ENCODE results near the gene GALNT2.

The GALNT2 gene

DNA sequence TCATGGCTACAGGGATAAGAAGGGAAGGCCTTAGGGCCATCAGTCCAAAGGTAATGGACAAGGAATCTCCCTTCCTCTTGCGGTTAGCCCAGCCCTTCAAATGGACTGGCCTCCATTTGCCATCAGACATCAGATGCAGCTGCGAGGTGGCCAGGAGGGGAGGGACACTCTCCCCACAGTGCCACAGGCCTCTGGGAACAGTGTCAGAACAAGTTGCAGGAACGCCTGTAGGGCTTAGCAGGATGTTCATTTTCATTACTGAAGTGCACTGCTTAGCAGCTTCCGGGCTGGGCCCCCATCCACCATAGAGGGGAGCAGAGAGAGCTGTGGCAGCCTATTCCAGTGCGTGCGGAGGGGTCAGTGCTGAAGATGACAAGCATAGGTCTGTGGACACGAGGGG lies 127.5 kb downstream of the GALNT2 start:
- H4K5ac ChIP-seq (ENCODE audit: low read length) = no peak overlapping the region
- no peak overlapping the region for H3K23ac ChIP-seq (ENCODE audit: low read length)
- no peak overlapping the region for H3K4me2 ChIP-seq (ENCODE audit: low read length)
- no peak overlapping the region for H2BK15ac ChIP-seq (replicated peaks; ENCODE audit: low read depth)
- no peak overlapping the region for H2BK5ac ChIP-seq (ENCODE audit: low read length)
- H3K36me3 ChIP-seq (ENCODE audit: control insufficient read depth, insufficient read depth, low read length) = no peaks in the 10 kb centered on the region
- H3K79me2 ChIP-seq (ENCODE audit: control insufficient read depth, insufficient read depth, low read length) = no peaks in the 10 kb centered on the region
- H3K4me1 ChIP-seq (ENCODE audit: control insufficient read depth, low read depth, low read length) = no peaks in the 10 kb centered on the region
- DNase-seq = no peak
- H3K27ac ChIP-seq (ENCODE audit: low read depth, low read length) = no peak overlapping the region
- H3K27me3 ChIP-seq (ENCODE audit: insufficient read depth, low read length, poor library complexity) = no peaks in the 10 kb centered on the region
- no peak overlapping the region for H3K4ac ChIP-seq (ENCODE audit: low read depth, low read length)
- no peak overlapping the region for H2BK120ac ChIP-seq (ENCODE audit: low read depth, low read length)
- H3K56ac ChIP-seq (ENCODE audit: low read length) = no peak overlapping the region
- no peak overlapping the region for H2AK5ac ChIP-seq (ENCODE audit: low read length)
- H3K4me3 ChIP-seq (ENCODE audit: low read length) = no peak overlapping the region
- WGBS (ENCODE audit: extremely low coverage, insufficient coverage, low lambda C conversion rate) = no CpG with 5 or more reads among the region's 7 CpGs
- peaks cover 2% of the 10 kb centered on the region for H3K79me1 ChIP-seq (ENCODE audit: low read length)
- H4K8ac ChIP-seq (ENCODE audit: low read depth, low read length) = no peak overlapping the region
- H3K18ac ChIP-seq (ENCODE audit: low read length) = no peak overlapping the region
- H3K9ac ChIP-seq (ENCODE audit: low read length) = no peak overlapping the region

DNA sequence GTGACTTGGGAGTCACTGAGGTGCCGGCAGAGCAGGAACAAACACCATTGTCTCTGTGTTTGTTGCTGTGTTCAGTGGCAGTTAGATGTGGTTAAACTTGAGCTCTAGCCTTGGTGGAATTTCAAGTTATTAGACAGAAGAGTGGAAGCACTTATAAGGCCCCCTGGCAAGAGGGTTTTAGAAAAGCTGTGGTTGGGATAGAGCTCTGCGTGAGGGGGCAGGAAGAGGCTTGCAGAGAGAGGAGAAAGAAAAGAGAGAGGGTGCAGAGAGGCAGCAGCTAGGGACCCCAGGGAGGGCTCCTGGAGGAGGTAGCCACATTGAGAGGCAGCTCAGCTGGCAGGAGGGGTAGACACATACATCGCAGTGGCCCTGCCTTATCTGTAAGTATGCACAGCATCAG lies 128.2 kb downstream of the GALNT2 start:
- no peak overlapping the region for H2BK120ac ChIP-seq (ENCODE audit: low read depth, low read length)
- no peaks in the 10 kb centered on the region for H3K79me1 ChIP-seq (ENCODE audit: low read length)
- no peak overlapping the region for H3K27ac ChIP-seq (ENCODE audit: low read depth, low read length)
- no peaks in the 10 kb centered on the region for H3K27me3 ChIP-seq (ENCODE audit: insufficient read depth, low read length, poor library complexity)
- DNase-seq = no peak
- no peak overlapping the region for H2AK5ac ChIP-seq (ENCODE audit: low read length)
- H2BK5ac ChIP-seq (ENCODE audit: low read length) = no peak overlapping the region
- H3K4me2 ChIP-seq (ENCODE audit: low read length) = no peak overlapping the region
- H3K4ac ChIP-seq (ENCODE audit: low read depth, low read length) = no peak overlapping the region
- no peak overlapping the region for H2BK15ac ChIP-seq (replicated peaks; ENCODE audit: low read depth)
- no peaks in the 10 kb centered on the region for H3K4me1 ChIP-seq (ENCODE audit: control insufficient read depth, low read depth, low read length)
- H3K18ac ChIP-seq (ENCODE audit: low read length) = no peak overlapping the region
- no peak overlapping the region for H3K23ac ChIP-seq (ENCODE audit: low read length)
- H4K8ac ChIP-seq (ENCODE audit: low read depth, low read length) = no peak overlapping the region
- no peak overlapping the region for H3K9ac ChIP-seq (ENCODE audit: low read length)
- WGBS (ENCODE audit: extremely low coverage, insufficient coverage, low lambda C conversion rate) = no CpG with 5 or more reads among the region's 3 CpGs
- H3K56ac ChIP-seq (ENCODE audit: low read length) = no peak overlapping the region
- H4K5ac ChIP-seq (ENCODE audit: low read length) = no peak overlapping the region
- H3K79me2 ChIP-seq (ENCODE audit: control insufficient read depth, insufficient read depth, low read length) = no peaks in the 10 kb centered on the region
- H3K36me3 ChIP-seq (ENCODE audit: control insufficient read depth, insufficient read depth, low read length) = no peaks in the 10 kb centered on the region
- no peak overlapping the region for H3K4me3 ChIP-seq (ENCODE audit: low read length)

DNA sequence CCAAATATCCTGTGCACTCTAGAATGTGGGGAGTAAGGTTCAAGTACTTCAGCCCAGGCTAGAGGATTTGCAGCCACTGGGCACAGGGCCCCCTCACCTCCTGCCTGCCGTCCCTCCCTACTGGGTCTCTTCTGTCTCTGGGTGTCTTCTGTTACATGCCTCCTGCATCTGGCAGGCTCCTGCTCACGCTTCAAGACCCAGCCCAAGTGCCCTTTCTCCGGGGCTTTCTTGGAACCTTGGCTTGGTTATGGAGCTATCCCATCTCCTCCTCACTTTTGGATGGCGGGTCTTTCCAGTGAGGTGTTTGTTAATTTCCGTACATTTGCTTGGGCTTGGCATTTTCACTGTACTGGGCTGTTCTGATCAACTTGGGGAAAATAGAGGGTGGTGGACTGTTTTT lies 129.0 kb downstream of the GALNT2 start:
- H3K4me3 ChIP-seq (ENCODE audit: low read length) = no peak overlapping the region
- no peak overlapping the region for H3K23ac ChIP-seq (ENCODE audit: low read length)
- no peak overlapping the region for H4K5ac ChIP-seq (ENCODE audit: low read length)
- no peak overlapping the region for H2AK5ac ChIP-seq (ENCODE audit: low read length)
- no peaks in the 10 kb centered on the region for H3K79me1 ChIP-seq (ENCODE audit: low read length)
- H3K4me1 ChIP-seq (ENCODE audit: control insufficient read depth, low read depth, low read length) = no peaks in the 10 kb centered on the region
- H3K27ac ChIP-seq (ENCODE audit: low read depth, low read length) = no peak overlapping the region
- H3K9ac ChIP-seq (ENCODE audit: low read length) = no peak overlapping the region
- H3K18ac ChIP-seq (ENCODE audit: low read length) = no peak overlapping the region
- H3K56ac ChIP-seq (ENCODE audit: low read length) = no peak overlapping the region
- H4K8ac ChIP-seq (ENCODE audit: low read depth, low read length) = no peak overlapping the region
- no peak overlapping the region for H3K4me2 ChIP-seq (ENCODE audit: low read length)
- no peak overlapping the region for H3K4ac ChIP-seq (ENCODE audit: low read depth, low read length)
- WGBS (ENCODE audit: extremely low coverage, insufficient coverage, low lambda C conversion rate) = no CpG with 5 or more reads among the region's 5 CpGs
- no peaks in the 10 kb centered on the region for H3K36me3 ChIP-seq (ENCODE audit: control insufficient read depth, insufficient read depth, low read length)
- H2BK5ac ChIP-seq (ENCODE audit: low read length) = no peak overlapping the region
- DNase-seq = no peak
- H3K79me2 ChIP-seq (ENCODE audit: control insufficient read depth, insufficient read depth, low read length) = no peaks in the 10 kb centered on the region
- no peaks in the 10 kb centered on the region for H3K27me3 ChIP-seq (ENCODE audit: insufficient read depth, low read length, poor library complexity)
- no peak overlapping the region for H2BK120ac ChIP-seq (ENCODE audit: low read depth, low read length)
- H2BK15ac ChIP-seq (replicated peaks; ENCODE audit: low read depth) = no peak overlapping the region

DNA sequence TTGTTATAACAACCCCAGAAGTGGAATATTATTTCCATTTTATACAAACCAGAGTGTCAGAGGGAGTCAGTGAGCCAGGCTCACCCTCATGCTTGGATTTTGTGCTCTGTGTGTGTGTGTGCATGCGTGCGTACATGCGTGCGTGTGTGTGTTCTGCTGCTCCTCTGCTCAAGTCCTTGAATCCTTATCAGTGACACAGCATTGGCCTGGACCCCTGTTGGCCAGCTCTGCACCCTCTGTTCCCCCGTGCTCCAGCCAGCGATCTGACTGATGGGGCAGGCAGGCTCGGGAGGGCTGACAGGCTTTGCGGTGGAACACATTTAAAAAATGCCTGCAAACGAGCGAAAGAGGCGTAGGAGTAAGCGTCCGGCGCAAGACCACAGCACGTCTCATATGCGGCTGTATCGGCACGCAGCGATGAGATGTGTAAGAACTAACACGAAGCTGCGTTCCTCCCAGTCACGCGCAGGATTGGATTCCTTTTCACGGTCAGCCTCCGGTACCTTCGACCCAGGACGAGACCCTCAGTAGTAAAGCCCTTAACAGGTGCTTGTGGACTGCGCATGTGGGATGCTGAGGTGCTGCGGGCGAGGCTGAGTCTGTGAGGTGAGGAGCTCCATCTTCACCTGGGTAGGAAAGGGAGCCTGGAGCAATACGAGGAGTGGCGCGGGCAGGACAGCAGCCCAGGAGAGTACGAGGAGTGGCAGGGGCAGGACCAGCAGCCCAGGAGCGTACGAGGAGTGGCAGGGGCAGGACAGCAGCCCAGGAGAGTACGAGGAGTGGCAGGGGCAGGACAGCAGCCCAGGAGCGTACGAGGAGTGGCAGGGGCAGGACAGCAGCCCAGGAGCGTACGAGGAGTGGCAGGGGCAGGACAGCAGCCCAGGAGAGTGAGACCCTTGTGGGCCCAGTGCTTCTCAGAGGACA lies 130.9 kb downstream of the GALNT2 start:
- no peak overlapping the region for H2AK5ac ChIP-seq (ENCODE audit: low read length)
- H3K4me2 ChIP-seq (ENCODE audit: low read length) = no peak overlapping the region
- H3K4ac ChIP-seq (ENCODE audit: low read depth, low read length) = no peak overlapping the region
- no CpG with 5 or more reads among the region's 41 CpGs for WGBS (ENCODE audit: extremely low coverage, insufficient coverage, low lambda C conversion rate)
- H3K18ac ChIP-seq (ENCODE audit: low read length) = no peak overlapping the region
- no peak overlapping the region for H4K8ac ChIP-seq (ENCODE audit: low read depth, low read length)
- no peak overlapping the region for H3K4me3 ChIP-seq (ENCODE audit: low read length)
- no peak overlapping the region for H2BK120ac ChIP-seq (ENCODE audit: low read depth, low read length)
- H3K27me3 ChIP-seq (ENCODE audit: insufficient read depth, low read length, poor library complexity) = no peaks in the 10 kb centered on the region
- H3K9ac ChIP-seq (ENCODE audit: low read length) = no peak overlapping the region
- H2BK5ac ChIP-seq (ENCODE audit: low read length) = no peak overlapping the region
- no peaks in the 10 kb centered on the region for H3K79me1 ChIP-seq (ENCODE audit: low read length)
- H3K36me3 ChIP-seq (ENCODE audit: control insufficient read depth, insufficient read depth, low read length) = no peaks in the 10 kb centered on the region
- H3K23ac ChIP-seq (ENCODE audit: low read length) = no peak overlapping the region
- H4K5ac ChIP-seq (ENCODE audit: low read length) = no peak overlapping the region
- H3K56ac ChIP-seq (ENCODE audit: low read length) = no peak overlapping the region
- H3K79me2 ChIP-seq (ENCODE audit: control insufficient read depth, insufficient read depth, low read length) = no peaks in the 10 kb centered on the region
- no peak for DNase-seq
- H3K27ac ChIP-seq (ENCODE audit: low read depth, low read length) = no peak overlapping the region
- no peaks in the 10 kb centered on the region for H3K4me1 ChIP-seq (ENCODE audit: control insufficient read depth, low read depth, low read length)
- no peak overlapping the region for H2BK15ac ChIP-seq (replicated peaks; ENCODE audit: low read depth)

DNA sequence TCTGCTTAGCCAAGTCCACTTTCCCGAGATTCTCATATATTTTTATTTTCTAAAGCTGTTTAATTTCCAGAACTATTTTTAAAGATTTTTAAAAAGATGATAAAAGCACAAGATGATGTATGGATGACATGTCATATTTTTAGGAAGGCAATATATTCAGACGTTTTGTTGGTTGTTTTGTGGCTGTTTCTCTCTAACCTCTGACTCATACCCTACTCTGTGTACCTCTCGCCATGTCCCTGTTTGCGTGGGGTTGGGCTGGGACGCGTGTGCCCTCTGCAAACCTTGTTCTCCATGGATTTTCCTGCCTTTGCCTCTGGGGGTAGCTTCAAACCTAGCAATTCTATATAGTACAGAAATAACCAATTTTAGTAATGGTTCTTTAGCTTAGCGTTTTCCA lies 132.0 kb downstream of the GALNT2 start:
- no peak overlapping the region for H4K5ac ChIP-seq (ENCODE audit: low read length)
- no peak overlapping the region for H4K8ac ChIP-seq (ENCODE audit: low read depth, low read length)
- no peak for DNase-seq
- no CpG with 5 or more reads among the region's 7 CpGs for WGBS (ENCODE audit: extremely low coverage, insufficient coverage, low lambda C conversion rate)
- H3K4me2 ChIP-seq (ENCODE audit: low read length) = no peak overlapping the region
- no peaks in the 10 kb centered on the region for H3K27me3 ChIP-seq (ENCODE audit: insufficient read depth, low read length, poor library complexity)
- no peaks in the 10 kb centered on the region for H3K79me1 ChIP-seq (ENCODE audit: low read length)
- H2AK5ac ChIP-seq (ENCODE audit: low read length) = no peak overlapping the region
- no peak overlapping the region for H3K56ac ChIP-seq (ENCODE audit: low read length)
- H3K4ac ChIP-seq (ENCODE audit: low read depth, low read length) = no peak overlapping the region
- H3K9ac ChIP-seq (ENCODE audit: low read length) = no peak overlapping the region
- no peak overlapping the region for H3K27ac ChIP-seq (ENCODE audit: low read depth, low read length)
- H2BK5ac ChIP-seq (ENCODE audit: low read length) = no peak overlapping the region
- no peak overlapping the region for H3K4me3 ChIP-seq (ENCODE audit: low read length)
- H2BK120ac ChIP-seq (ENCODE audit: low read depth, low read length) = no peak overlapping the region
- H3K4me1 ChIP-seq (ENCODE audit: control insufficient read depth, low read depth, low read length) = no peaks in the 10 kb centered on the region
- no peaks in the 10 kb centered on the region for H3K79me2 ChIP-seq (ENCODE audit: control insufficient read depth, insufficient read depth, low read length)
- no peak overlapping the region for H3K23ac ChIP-seq (ENCODE audit: low read length)
- no peak overlapping the region for H2BK15ac ChIP-seq (replicated peaks; ENCODE audit: low read depth)
- no peaks in the 10 kb centered on the region for H3K36me3 ChIP-seq (ENCODE audit: control insufficient read depth, insufficient read depth, low read length)
- H3K18ac ChIP-seq (ENCODE audit: low read length) = no peak overlapping the region

DNA sequence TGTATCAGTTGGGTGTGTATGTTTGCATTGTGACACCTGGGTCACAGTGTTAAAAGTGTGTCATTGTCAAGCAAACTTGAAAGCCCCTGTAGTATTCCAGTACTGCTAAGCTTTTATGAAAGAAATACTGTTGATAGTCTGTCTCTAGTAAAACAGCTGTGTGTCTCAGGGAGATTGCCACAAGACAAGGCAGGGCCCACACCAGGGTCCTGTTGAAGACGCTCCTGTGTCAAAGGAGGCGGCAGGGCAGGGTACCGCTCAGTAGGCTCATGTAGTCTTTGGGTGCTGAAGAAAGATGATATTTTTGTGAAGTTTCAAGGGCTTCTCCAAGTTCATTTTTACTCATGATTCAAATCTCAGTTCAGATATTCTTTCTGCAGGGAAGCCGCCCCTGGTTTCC lies 132.5 kb downstream of the GALNT2 start:
- Histone ChIP-seq H2BK5ac (ENCODE audit: low read length) (no peak overlapping the region), H3K36me3 (ENCODE audit: control insufficient read depth, insufficient read depth, low read length) (no peaks in the 10 kb centered on the region), H2BK15ac (replicated peaks; ENCODE audit: low read depth) (no peak overlapping the region), H3K18ac (ENCODE audit: low read length) (no peak overlapping the region), H3K79me2 (ENCODE audit: control insufficient read depth, insufficient read depth, low read length) (no peaks in the 10 kb centered on the region), H4K5ac (ENCODE audit: low read length) (no peak overlapping the region), H3K4me3 (ENCODE audit: low read length) (no peak overlapping the region), H3K56ac (ENCODE audit: low read length) (no peak overlapping the region), H3K4me1 (ENCODE audit: control insufficient read depth, low read depth, low read length) (peaks cover under 1% of the 10 kb centered on the region), H3K79me1 (ENCODE audit: low read length) (no peaks in the 10 kb centered on the region), H2BK120ac (ENCODE audit: low read depth, low read length) (no peak overlapping the region), H3K4me2 (ENCODE audit: low read length) (no peak overlapping the region), H3K4ac (ENCODE audit: low read depth, low read length) (no peak overlapping the region), H2AK5ac (ENCODE audit: low read length) (no peak overlapping the region), H3K27me3 (ENCODE audit: insufficient read depth, low read length, poor library complexity) (no peaks in the 10 kb centered on the region), H4K8ac (ENCODE audit: low read depth, low read length) (no peak overlapping the region), H3K23ac (ENCODE audit: low read length) (no peak overlapping the region), H3K27ac (ENCODE audit: low read depth, low read length) (no peak overlapping the region), H3K9ac (ENCODE audit: low read length) (no peak overlapping the region)
- no peak for DNase-seq
- WGBS (ENCODE audit: extremely low coverage, insufficient coverage, low lambda C conversion rate) = no CpG with 5 or more reads among the region's 4 CpGs

All from mesendoderm (in vitro differentiated cells).